HCEC 1CT (cell line): ENCODE data around the gene ATP2B2.

Source experiments
- DNase-seq: peaks from one replicate; pipeline ENCODE4 v3.0.0-alpha.2; 2017

Gene ATP2B2

GRCh38 chr3:10510086-10510742, 4.8 kb upstream of the ATP2B2 start:
- DNase-seq: no peak

GRCh38 chr3:10509325-10509724, 3.9 kb upstream of the ATP2B2 start:
- no peak for DNase-seq

GRCh38 chr3:10508619-10509260, 3.4 kb upstream of the ATP2B2 start:
- no peak for DNase-seq

GRCh38 chr3:10508235-10508618, 2.8 kb upstream of the ATP2B2 start:
- DNase-seq: no peak

GRCh38 chr3:10507331-10507730, 1.9 kb upstream of the ATP2B2 start:
- DNase-seq: no peak

GRCh38 chr3:10506696-10507095, 1.3 kb upstream of the ATP2B2 start:
- DNase-seq: no peak

GRCh38 chr3:10505791-10506585, 602 bp upstream of the ATP2B2 start:
- no peak for DNase-seq

- DNase-seq: no peak
Measured at GRCh38 chr3:10504171-10505049, 976 bp downstream of the ATP2B2 start.

- no peak for DNase-seq
Measured at GRCh38 chr3:10503217-10503796, 2.1 kb downstream of the ATP2B2 start.

GRCh38 chr3:10502185-10502880, 3.1 kb downstream of the ATP2B2 start:
- no peak for DNase-seq

- no peak for DNase-seq
Measured at GRCh38 chr3:10501664-10502052, 3.7 kb downstream of the ATP2B2 start.

GRCh38 chr3:10500717-10501663, 4.4 kb downstream of the ATP2B2 start:
- DNase-seq: no peak

- DNase-seq: no peak
Measured at GRCh38 chr3:10498271-10498670, 7.1 kb downstream of the ATP2B2 start.

GRCh38 chr3:10497439-10497838, 7.9 kb downstream of the ATP2B2 start:
- DNase-seq: no peak

- no peak for DNase-seq
Measured at GRCh38 chr3:10496121-10496863, 9.1 kb downstream of the ATP2B2 start.

- no peak for DNase-seq
Measured at GRCh38 chr3:10495614-10496013, 9.8 kb downstream of the ATP2B2 start.

- no peak for DNase-seq
Measured at GRCh38 chr3:10495003-10495402, 10.4 kb downstream of the ATP2B2 start.

- no peak for DNase-seq
Measured at GRCh38 chr3:10494180-10494579, 11.2 kb downstream of the ATP2B2 start.

- DNase-seq: no peak
Measured at GRCh38 chr3:10493202-10493589, 12.2 kb downstream of the ATP2B2 start.
